Liver (tissue), 3 donors: ENCODE measurements around the gene UQCR11.

ENCODE experiments used
- ATF3 ChIP-seq: IDR thresholded peaks from 2 replicates; pipeline ENCODE4 v1.6.1; 2016; ENCODE audit warnings: antibody characterized with exemption
- GABPA ChIP-seq, 2 donors: IDR thresholded peaks in 1 of 2; conservative IDR thresholded peaks in 1 of 2; 2 replicates each; pipeline ENCODE4 v1.6.1; 2016; ENCODE audit warnings: antibody characterized with exemption in 2 of 2, mild to moderate bottlenecking in 1 of 2, moderate library complexity in 1 of 2
- MAX ChIP-seq: IDR thresholded peaks from 2 replicates; pipeline ENCODE4 v1.6.1; 2016; ENCODE audit warnings: antibody characterized with exemption
- RAD21 ChIP-seq, 2 donors: IDR thresholded peaks; 2 replicates each; pipeline ENCODE4 v1.6.1; 2016; ENCODE audit warnings: antibody characterized with exemption in 2 of 2, mild to moderate bottlenecking in 2 of 2
- REST ChIP-seq: IDR thresholded peaks from 2 replicates; pipeline ENCODE4 v1.6.1; 2016; ENCODE audit warnings: antibody characterized with exemption, mild to moderate bottlenecking
- SP1 ChIP-seq: IDR thresholded peaks from 2 replicates; pipeline ENCODE4 v1.6.1; 2018; ENCODE audit warnings: antibody characterized with exemption, mild to moderate bottlenecking
- TAF1 ChIP-seq: conservative IDR thresholded peaks from 2 replicates; pipeline ENCODE4 v1.6.1; 2016; ENCODE audit warnings: antibody characterized with exemption, mild to moderate bottlenecking
- YY1 ChIP-seq: IDR thresholded peaks from 2 replicates; pipeline ENCODE4 v1.6.1; 2016; ENCODE audit warnings: antibody characterized with exemption, mild to moderate bottlenecking
- TF ChIP-seq, protein P1 (sequence below): fragments of 150-350 bp; IDR thresholded peaks from 2 replicates; pipeline ENCODE4 v1.5.1; 2017; ENCODE audit warnings: improper control_type of control experiment, low read depth, low read length; ENCODE audit not compliant: missing input control
- TF ChIP-seq, protein P2 (sequence below): IDR thresholded peaks from 2 replicates; pipeline ENCODE4 v1.6.1; 2016; ENCODE audit warnings: antibody characterized with exemption
- donor health status: healthy.
- donor health status: healthy.

DNA sequence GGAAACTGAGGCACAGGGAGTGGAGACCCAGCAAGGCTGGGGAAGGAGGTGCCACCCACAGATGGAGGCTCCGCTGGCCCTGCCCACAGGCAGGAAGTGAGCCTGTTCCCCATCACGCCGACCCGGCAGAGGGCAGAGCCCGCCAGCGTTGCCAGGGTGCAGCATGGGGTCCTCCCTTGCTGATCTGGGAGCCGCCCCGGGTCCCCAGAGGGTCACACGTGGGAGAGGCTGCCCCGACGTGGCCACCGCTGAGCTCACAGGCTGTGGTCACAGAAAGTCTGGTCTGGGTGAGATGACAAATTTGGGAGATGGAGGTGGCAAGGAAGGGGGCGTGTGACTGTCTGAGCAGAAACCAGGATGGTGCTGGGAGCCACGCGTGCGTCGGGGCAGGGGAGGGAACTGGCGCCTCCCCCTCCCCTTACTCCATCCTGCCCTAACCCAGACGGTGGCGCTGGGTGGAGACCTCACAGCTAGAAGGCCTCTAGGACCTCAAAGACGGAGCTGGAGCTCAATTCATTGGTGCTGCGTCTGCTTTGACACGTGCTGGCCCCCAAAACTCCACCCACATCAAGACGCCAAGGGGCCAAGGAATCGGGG lies 44.9 kb downstream of the UQCR11 start:
- TF ChIP-seq, protein P1, sequence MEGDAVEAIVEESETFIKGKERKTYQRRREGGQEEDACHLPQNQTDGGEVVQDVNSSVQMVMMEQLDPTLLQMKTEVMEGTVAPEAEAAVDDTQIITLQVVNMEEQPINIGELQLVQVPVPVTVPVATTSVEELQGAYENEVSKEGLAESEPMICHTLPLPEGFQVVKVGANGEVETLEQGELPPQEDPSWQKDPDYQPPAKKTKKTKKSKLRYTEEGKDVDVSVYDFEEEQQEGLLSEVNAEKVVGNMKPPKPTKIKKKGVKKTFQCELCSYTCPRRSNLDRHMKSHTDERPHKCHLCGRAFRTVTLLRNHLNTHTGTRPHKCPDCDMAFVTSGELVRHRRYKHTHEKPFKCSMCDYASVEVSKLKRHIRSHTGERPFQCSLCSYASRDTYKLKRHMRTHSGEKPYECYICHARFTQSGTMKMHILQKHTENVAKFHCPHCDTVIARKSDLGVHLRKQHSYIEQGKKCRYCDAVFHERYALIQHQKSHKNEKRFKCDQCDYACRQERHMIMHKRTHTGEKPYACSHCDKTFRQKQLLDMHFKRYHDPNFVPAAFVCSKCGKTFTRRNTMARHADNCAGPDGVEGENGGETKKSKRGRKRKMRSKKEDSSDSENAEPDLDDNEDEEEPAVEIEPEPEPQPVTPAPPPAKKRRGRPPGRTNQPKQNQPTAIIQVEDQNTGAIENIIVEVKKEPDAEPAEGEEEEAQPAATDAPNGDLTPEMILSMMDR = no peak
- TF ChIP-seq TAF1 = no peak
- TF ChIP-seq MAX = no peak
- no peak for TF ChIP-seq REST
- TF ChIP-seq SP1 = no peak
- no peak for TF ChIP-seq ATF3
- TF ChIP-seq RAD21 (IDR thresholded peaks at IDR 0.05) = no peak
- TF ChIP-seq YY1 = no peak
- TF ChIP-seq GABPA (IDR thresholded peaks at IDR 0.05 in 1 of 2, conservative IDR thresholded peaks at IDR 0.05 in 1 of 2) = no peak
- TF ChIP-seq, protein P2, sequence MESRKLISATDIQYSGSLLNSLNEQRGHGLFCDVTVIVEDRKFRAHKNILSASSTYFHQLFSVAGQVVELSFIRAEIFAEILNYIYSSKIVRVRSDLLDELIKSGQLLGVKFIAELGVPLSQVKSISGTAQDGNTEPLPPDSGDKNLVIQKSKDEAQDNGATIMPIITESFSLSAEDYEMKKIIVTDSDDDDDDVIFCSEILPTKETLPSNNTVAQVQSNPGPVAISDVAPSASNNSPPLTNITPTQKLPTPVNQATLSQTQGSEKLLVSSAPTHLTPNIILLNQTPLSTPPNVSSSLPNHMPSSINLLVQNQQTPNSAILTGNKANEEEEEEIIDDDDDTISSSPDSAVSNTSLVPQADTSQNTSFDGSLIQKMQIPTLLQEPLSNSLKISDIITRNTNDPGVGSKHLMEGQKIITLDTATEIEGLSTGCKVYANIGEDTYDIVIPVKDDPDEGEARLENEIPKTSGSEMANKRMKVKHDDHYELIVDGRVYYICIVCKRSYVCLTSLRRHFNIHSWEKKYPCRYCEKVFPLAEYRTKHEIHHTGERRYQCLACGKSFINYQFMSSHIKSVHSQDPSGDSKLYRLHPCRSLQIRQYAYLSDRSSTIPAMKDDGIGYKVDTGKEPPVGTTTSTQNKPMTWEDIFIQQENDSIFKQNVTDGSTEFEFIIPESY = no peak
